WTC11 (cell line): Measurements from ENCODE around the gene PRAF2. TPM values are rescaled to one million over a fixed set of nuclear protein-coding genes. Genes with fewer than 3 reads are reported as not detected.

Experiments used
- ATAC-seq: fragments of 200-7000 bp; cut with Tn5 transposase; 2 replicates; pipeline ENCODE4 v1.10.0; 2021; ENCODE audit warnings: mild to moderate bottlenecking, moderate library complexity
- CTCF ChIA-PET: fragments of 300-600 bp; sonication (Branson Sonifier 250); formaldehyde crosslinking; loops from one replicate; lab custom pipeline; 2021; ENCODE audit warnings: antibody characterized with exemption; lab: Charles Lee
- POLR2A ChIA-PET: fragments of 350-600 bp; sonication (Branson Sonifier 250); formaldehyde crosslinking; loops from one replicate; lab custom pipeline; 2021; ENCODE audit warnings: antibody characterized with exemption; lab: Charles Lee
- DNase-seq: peaks from one replicate; pipeline ENCODE4 v3.0.0; 2021; ENCODE audit warnings: low spot score
- H3K27ac Mint-ChIP-seq: 2 replicates; pipeline ENCODE4 v1.8.0; 2021; ENCODE audit warnings: mixed read lengths
- H3K27me3 Mint-ChIP-seq: 2 replicates; pipeline ENCODE4 v1.8.0; 2021; ENCODE audit warnings: low read depth, mild to moderate bottlenecking, moderate library complexity, mixed read lengths
- H3K36me3 Mint-ChIP-seq: 2 replicates; pipeline ENCODE4 v1.8.0; 2021; ENCODE audit warnings: mixed read lengths
- H3K4me1 Mint-ChIP-seq: 2 replicates; pipeline ENCODE4 v1.8.0; 2022; ENCODE audit warnings: mixed read lengths
- H3K4me3 Mint-ChIP-seq: 2 replicates; pipeline ENCODE4 v1.8.0; 2021; ENCODE audit warnings: mild to moderate bottlenecking, moderate library complexity, mixed read lengths
- H3K9me3 Mint-ChIP-seq: 2 replicates; pipeline ENCODE4 v1.8.0; 2021; ENCODE audit warnings: mixed read lengths
- ATF2 ChIP-seq: sonication (generic); formaldehyde crosslinking; IDR thresholded peaks from 2 replicates; pipeline ENCODE4 v1.8.1; 2022; ENCODE audit warnings: low read depth, missing genetic modification reagents, borderline replicate concordance
- CREM ChIP-seq: sonication (generic); formaldehyde crosslinking; IDR thresholded peaks from 2 replicates; pipeline ENCODE4 v1.8.1; 2022; ENCODE audit warnings: mild to moderate bottlenecking, missing genetic modification reagents, moderate library complexity
- ETV6 ChIP-seq: sonication (generic); formaldehyde crosslinking; IDR thresholded peaks from 2 replicates; pipeline ENCODE4 v1.8.1; 2022; ENCODE audit warnings: mild to moderate bottlenecking, missing genetic modification reagents
- FOXJ3 ChIP-seq: sonication (generic); formaldehyde crosslinking; IDR thresholded peaks from 2 replicates; pipeline ENCODE4 v1.9.0; 2021; ENCODE audit warnings: missing genetic modification reagents, mild to moderate bottlenecking, borderline replicate concordance
- IRF2 ChIP-seq: sonication (generic); formaldehyde crosslinking; IDR thresholded peaks from 2 replicates; pipeline ENCODE4 v1.8.0; 2022; ENCODE audit warnings: low read depth, missing genetic modification reagents, borderline replicate concordance
- MXD4 ChIP-seq: fragments of 250-450 bp; sonication (Bioruptor Pico); IDR thresholded peaks from 2 replicates; pipeline ENCODE4 v1.8.0; 2021; ENCODE audit warnings: mild to moderate bottlenecking, moderate library complexity, borderline replicate concordance
- NFYB ChIP-seq: sonication (generic); formaldehyde crosslinking; conservative IDR thresholded peaks from 2 replicates; pipeline ENCODE4 v1.8.0; 2022; ENCODE audit warnings: low read depth, missing genetic modification reagents
- OVOL2 ChIP-seq: fragments of 250-450 bp; sonication (Bioruptor Pico); IDR thresholded peaks from 2 replicates; pipeline ENCODE4 v1.9.0; 2021; ENCODE audit warnings: mild to moderate bottlenecking, borderline replicate concordance
- RELA ChIP-seq: sonication (generic); formaldehyde crosslinking; IDR thresholded peaks from 2 replicates; pipeline ENCODE4 v1.8.1; 2022; ENCODE audit warnings: missing genetic modification reagents, mild to moderate bottlenecking, borderline replicate concordance
- RORB ChIP-seq: fragments of 250-450 bp; sonication (Bioruptor Pico); IDR thresholded peaks from 2 replicates; pipeline ENCODE4 v1.9.0; 2021; ENCODE audit warnings: mild to moderate bottlenecking
- ZMAT4 ChIP-seq: fragments of 250-450 bp; sonication (Bioruptor Pico); IDR thresholded peaks from 2 replicates; pipeline ENCODE4 v1.9.0; 2021; ENCODE audit warnings: mild to moderate bottlenecking
- ZNF138 ChIP-seq: sonication (generic); formaldehyde crosslinking; conservative IDR thresholded peaks from 2 replicates; pipeline ENCODE4 v1.8.1; 2022; ENCODE audit warnings: mild to moderate bottlenecking, moderate library complexity, missing genetic modification reagents
- ZNF232 ChIP-seq: sonication (generic); formaldehyde crosslinking; IDR thresholded peaks from 2 replicates; pipeline ENCODE4 v1.8.0; 2022; ENCODE audit warnings: mild to moderate bottlenecking, missing genetic modification reagents
- ZNF317 ChIP-seq: sonication (generic); formaldehyde crosslinking; IDR thresholded peaks from 2 replicates; pipeline ENCODE4 v1.8.1; 2023; ENCODE audit warnings: low read depth, mild to moderate bottlenecking, moderate library complexity, missing genetic modification reagents, borderline replicate concordance
- ZNF416 ChIP-seq: fragments of 250-450 bp; sonication (Bioruptor Pico); IDR thresholded peaks from 2 replicates; pipeline ENCODE4 v1.9.0; 2021; ENCODE audit warnings: mild to moderate bottlenecking, inconsistent platforms
- ZNF423 ChIP-seq: fragments of 250-450 bp; sonication (Bioruptor Pico); IDR thresholded peaks from 2 replicates; pipeline ENCODE4 v2.1.2; 2022; ENCODE audit warnings: mild to moderate bottlenecking, moderate library complexity
- ZNF512 ChIP-seq: sonication (generic); formaldehyde crosslinking; IDR thresholded peaks from 2 replicates; pipeline ENCODE4 v1.8.1; 2022; ENCODE audit warnings: missing genetic modification reagents, borderline replicate concordance
- total RNA-seq: library from RNA; stranded (reverse); gene quantifications from 3 replicates; pipeline ENCODE4 v1.2.3, GENCODE V29; 2021
- TF ChIP-seq, protein P1 (sequence below): sonication (generic); formaldehyde crosslinking; conservative IDR thresholded peaks from 2 replicates; pipeline ENCODE4 v1.8.1; 2022; ENCODE audit warnings: mild to moderate bottlenecking, missing genetic modification reagents
- TF ChIP-seq, protein P2 (sequence below): fragments of 250-450 bp; sonication (Bioruptor Pico); IDR thresholded peaks from 2 replicates; pipeline ENCODE4 v2.1.2; 2022; ENCODE audit warnings: mild to moderate bottlenecking, moderate library complexity
- TF ChIP-seq, protein P3 (sequence below): sonication (generic); formaldehyde crosslinking; IDR thresholded peaks from 2 replicates; pipeline ENCODE4 v1.8.1; 2023; ENCODE audit warnings: mild to moderate bottlenecking, missing genetic modification reagents
- TF ChIP-seq, protein P4 (sequence below): sonication (generic); formaldehyde crosslinking; IDR thresholded peaks from 2 replicates; pipeline ENCODE4 v1.8.0; 2022; ENCODE audit warnings: mild to moderate bottlenecking, missing genetic modification reagents
- TF ChIP-seq, protein P5 (sequence below): fragments of 250-450 bp; sonication (Bioruptor Pico); conservative IDR thresholded peaks from 2 replicates; pipeline ENCODE4 v1.9.0; 2021; ENCODE audit warnings: mild to moderate bottlenecking

Gene PRAF2
- total RNA-seq, 1 experiment from 2014 or later, result 14.8 TPM

GRCh38 chrX:49108641-49109040 lies 34.8 kb upstream of the PRAF2 start:
- H3K4me1 Mint-ChIP-seq, result no peaks in the 10 kb centered on the region
- ATAC-seq (no peak), DNase-seq (no peak)
- peaks cover 7% of the 10 kb centered on the region for H3K36me3 Mint-ChIP-seq
- ChIA-PET POLR2A (no interaction called here), CTCF (no interaction called here)
- no peaks in the 10 kb centered on the region for H3K27me3 Mint-ChIP-seq
- no peaks in the 10 kb centered on the region for H3K9me3 Mint-ChIP-seq
- no peak for TF ChIP-seq ZNF423 (CRISPR knock-in tag)
- TF ChIP-seq ZNF317, result no peak
- TF ChIP-seq, protein P1, sequence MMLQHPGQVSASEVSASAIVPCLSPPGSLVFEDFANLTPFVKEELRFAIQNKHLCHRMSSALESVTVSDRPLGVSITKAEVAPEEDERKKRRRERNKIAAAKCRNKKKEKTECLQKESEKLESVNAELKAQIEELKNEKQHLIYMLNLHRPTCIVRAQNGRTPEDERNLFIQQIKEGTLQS (CRISPR knock-in tag), result no peak
- TF ChIP-seq ZMAT4 (CRISPR knock-in tag), result no peak
- no peak for TF ChIP-seq ZNF416
- TF ChIP-seq OVOL2 (CRISPR knock-in tag), result no peak
- TF ChIP-seq ZNF232 (CRISPR knock-in tag), result no peak
- TF ChIP-seq, protein P2, sequence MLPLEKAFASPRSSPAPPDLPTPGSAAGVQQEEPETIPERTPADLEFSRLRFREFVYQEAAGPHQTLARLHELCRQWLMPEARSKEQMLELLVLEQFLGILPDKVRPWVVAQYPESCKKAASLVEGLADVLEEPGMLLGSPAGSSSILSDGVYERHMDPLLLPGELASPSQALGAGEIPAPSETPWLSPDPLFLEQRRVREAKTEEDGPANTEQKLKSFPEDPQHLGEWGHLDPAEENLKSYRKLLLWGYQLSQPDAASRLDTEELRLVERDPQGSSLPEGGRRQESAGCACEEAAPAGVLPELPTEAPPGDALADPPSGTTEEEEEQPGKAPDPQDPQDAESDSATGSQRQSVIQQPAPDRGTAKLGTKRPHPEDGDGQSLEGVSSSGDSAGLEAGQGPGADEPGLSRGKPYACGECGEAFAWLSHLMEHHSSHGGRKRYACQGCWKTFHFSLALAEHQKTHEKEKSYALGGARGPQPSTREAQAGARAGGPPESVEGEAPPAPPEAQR, result no peak
- TF ChIP-seq, protein P3, sequence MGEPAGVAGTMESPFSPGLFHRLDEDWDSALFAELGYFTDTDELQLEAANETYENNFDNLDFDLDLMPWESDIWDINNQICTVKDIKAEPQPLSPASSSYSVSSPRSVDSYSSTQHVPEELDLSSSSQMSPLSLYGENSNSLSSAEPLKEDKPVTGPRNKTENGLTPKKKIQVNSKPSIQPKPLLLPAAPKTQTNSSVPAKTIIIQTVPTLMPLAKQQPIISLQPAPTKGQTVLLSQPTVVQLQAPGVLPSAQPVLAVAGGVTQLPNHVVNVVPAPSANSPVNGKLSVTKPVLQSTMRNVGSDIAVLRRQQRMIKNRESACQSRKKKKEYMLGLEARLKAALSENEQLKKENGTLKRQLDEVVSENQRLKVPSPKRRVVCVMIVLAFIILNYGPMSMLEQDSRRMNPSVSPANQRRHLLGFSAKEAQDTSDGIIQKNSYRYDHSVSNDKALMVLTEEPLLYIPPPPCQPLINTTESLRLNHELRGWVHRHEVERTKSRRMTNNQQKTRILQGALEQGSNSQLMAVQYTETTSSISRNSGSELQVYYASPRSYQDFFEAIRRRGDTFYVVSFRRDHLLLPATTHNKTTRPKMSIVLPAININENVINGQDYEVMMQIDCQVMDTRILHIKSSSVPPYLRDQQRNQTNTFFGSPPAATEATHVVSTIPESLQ (CRISPR knock-in tag), result no peak
- TF ChIP-seq, all 79 proteins: peak for 0
- Mint-ChIP-seq H3K27ac (no peak overlapping the region), H3K4me3 (no peak overlapping the region)

GRCh38 chrX:49106930-49107329 lies 33.1 kb upstream of the PRAF2 start:
- ChIA-PET CTCF (interaction anchor here (0.6 to 1.6 kb wide), 8 partner anchors 19 to 123 kb away, joined by 3 to 5 read pairs (median 3); no protein-coding TSS in a partner anchor), POLR2A (interaction anchor here (0.7 kb wide), 1 partner anchor 104 kb away, joined by 4 read pairs; the partner anchor contains the start of gene GRIPAP1)
- Mint-ChIP-seq H3K4me1 (no peaks in the 10 kb centered on the region), H3K27ac (no peak overlapping the region), H3K4me3 (no peak overlapping the region), H3K36me3 (no peaks in the 10 kb centered on the region), H3K9me3 (no peaks in the 10 kb centered on the region), H3K27me3 (no peaks in the 10 kb centered on the region)
- peak; percentile 82 for ATAC-seq
- peak; percentile 16 for DNase-seq
- TF ChIP-seq, protein P4, sequence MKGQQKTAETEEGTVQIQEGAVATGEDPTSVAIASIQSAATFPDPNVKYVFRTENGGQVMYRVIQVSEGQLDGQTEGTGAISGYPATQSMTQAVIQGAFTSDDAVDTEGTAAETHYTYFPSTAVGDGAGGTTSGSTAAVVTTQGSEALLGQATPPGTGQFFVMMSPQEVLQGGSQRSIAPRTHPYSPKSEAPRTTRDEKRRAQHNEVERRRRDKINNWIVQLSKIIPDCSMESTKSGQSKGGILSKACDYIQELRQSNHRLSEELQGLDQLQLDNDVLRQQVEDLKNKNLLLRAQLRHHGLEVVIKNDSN (CRISPR knock-in tag), result no peak
- TF ChIP-seq RELA (CRISPR knock-in tag) (no peak), NFYB (CRISPR knock-in tag) (no peak), FOXJ3 (CRISPR knock-in tag) (no peak), MXD4 (no peak), CREM (no peak), ETV6 (no peak), IRF2 (CRISPR knock-in tag) (no peak), ZNF512 (CRISPR knock-in tag) (no peak), RORB (CRISPR knock-in tag) (no peak), ZNF138 (CRISPR knock-in tag) (no peak), ATF2 (no peak)
- TF ChIP-seq, protein P3 (CRISPR knock-in tag), result no peak
- TF ChIP-seq, protein P1 (CRISPR knock-in tag), result no peak
- TF ChIP-seq, protein P5, sequence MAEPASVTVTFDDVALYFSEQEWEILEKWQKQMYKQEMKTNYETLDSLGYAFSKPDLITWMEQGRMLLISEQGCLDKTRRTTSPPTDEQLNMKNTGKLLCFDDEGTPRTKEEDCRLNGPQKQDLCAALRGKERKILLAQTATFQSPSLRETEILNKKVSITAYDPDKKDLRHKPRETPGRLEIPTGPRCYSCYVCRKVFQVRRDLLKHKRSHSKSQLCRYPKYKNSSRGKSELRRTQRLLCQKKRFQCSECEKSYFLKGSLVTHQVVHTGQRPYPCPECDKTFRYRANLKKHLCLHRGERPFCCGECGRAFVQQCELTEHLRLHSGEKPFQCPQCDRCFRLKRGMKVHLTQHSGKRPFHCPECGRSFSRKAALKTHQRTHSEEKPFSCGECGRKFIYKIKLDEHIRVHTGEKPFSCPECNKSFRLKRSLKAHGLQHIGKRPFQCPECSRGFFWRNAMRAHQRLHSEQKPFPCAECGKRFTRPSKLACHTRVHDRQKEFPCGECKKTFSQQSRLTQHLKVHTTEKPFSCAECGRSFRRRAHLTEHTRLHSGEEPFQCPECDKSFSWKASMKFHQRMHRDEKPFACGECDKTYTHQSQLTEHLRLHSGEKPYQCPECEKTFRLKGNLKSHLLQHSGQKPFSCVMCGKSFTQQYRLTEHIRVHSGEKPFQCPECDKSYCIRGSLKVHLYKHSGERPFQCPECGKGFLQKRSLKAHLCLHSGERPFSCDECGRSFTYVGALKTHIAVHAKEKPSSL, result no peak
